Hematopoietic multipotent progenitor cell (in vitro differentiated cells): ENCODE results near the gene RBM4B. TPM values are rescaled to one million over a fixed set of nuclear protein-coding genes. Genes with fewer than 3 reads are reported as not detected.

Experiments
- DNase-seq, 3 donors: peaks; one replicate each; pipeline ENCODE4 v3.0.0-alpha.2; 2011 to 2015; ENCODE audit warnings: low read depth in 2 of 3, low spot score in 2 of 3
- total RNA-seq: library from RNA; depleted of rRNA; stranded (reverse); fragments of >200 nt; gene quantifications from one replicate; pipeline ENCODE4 v1.2.3, GENCODE V29; 2012

The RBM4B gene
- total RNA-seq, 1 donor, result 31.8 TPM

GRCh38 chr11:66707486-66707885 is 29.8 kb upstream of the RBM4B start:
- DNase-seq, result no peak

GRCh38 chr11:66706989-66707388 is 29.3 kb upstream of the RBM4B start:
- DNase-seq, result no peak

- DNase-seq, result no peak
These were observed 28.1 kb upstream of the RBM4B start for GRCh38 chr11:66705587-66706335.

- no peak for DNase-seq
These were observed 27.1 kb upstream of the RBM4B start for GRCh38 chr11:66704659-66705360.

GRCh38 chr11:66701432-66702240 is 23.9 kb upstream of the RBM4B start:
- peak in 2 of 3 donors; percentile 70 to 81 for DNase-seq

GRCh38 chr11:66700742-66701141 is 23.1 kb upstream of the RBM4B start:
- DNase-seq, result no peak

- DNase-seq, result no peak
These were observed 22.6 kb upstream of the RBM4B start for GRCh38 chr11:66700337-66700736.

GRCh38 chr11:66698491-66698890 is 20.8 kb upstream of the RBM4B start:
- no peak for DNase-seq

- no peak for DNase-seq
These were observed 20.3 kb upstream of the RBM4B start for GRCh38 chr11:66697988-66698387.

GRCh38 chr11:66696146-66696545 is 18.5 kb upstream of the RBM4B start:
- no peak for DNase-seq

- DNase-seq, result peak; percentile 58 to 89 (median 85)
These were observed 17.1 kb upstream of the RBM4B start for GRCh38 chr11:66694732-66695207.

GRCh38 chr11:66694056-66694410 is 16.3 kb upstream of the RBM4B start:
- no peak for DNase-seq

- DNase-seq, result no peak
These were observed 15.8 kb upstream of the RBM4B start for GRCh38 chr11:66693356-66694055.

- DNase-seq, result no peak
These were observed 15.2 kb upstream of the RBM4B start for GRCh38 chr11:66692871-66693331.

GRCh38 chr11:66692446-66692845 is 14.8 kb upstream of the RBM4B start:
- no peak for DNase-seq

GRCh38 chr11:66691311-66691980 is 13.8 kb upstream of the RBM4B start:
- no peak for DNase-seq

- DNase-seq, result no peak
These were observed 12.2 kb upstream of the RBM4B start for GRCh38 chr11:66689661-66690590.

GRCh38 chr11:66688561-66689534 is 11.2 kb upstream of the RBM4B start:
- DNase-seq, result no peak
